GM12878 (cell line): Measurements from ENCODE around the gene ANXA5. TPM values are rescaled to one million over a fixed set of nuclear protein-coding genes. Genes with fewer than 3 reads are reported as not detected.

Experiments
- ATAC-seq: fragments of 200-7000 bp; cut with Tn5 transposase; 3 replicates; pipeline ENCODE4 v1.9.1; 2020; ENCODE audit warnings: mild to moderate bottlenecking, moderate library complexity
- BruUV-seq: library from RNA; stranded (reverse); fragments of 400-500 nt; replicated peaks from 2 replicates; lab custom pipeline; 2021; lab: Mats Ljungman, UMichigan
- CTCF ChIA-PET: fragments of 300-600 bp; sonication (Branson Sonifier 250); formaldehyde crosslinking; extraction: SDS; loops from one replicate; lab custom pipeline; 2021; ENCODE audit warnings: inconsistent platforms; lab: Yijun Ruan, JAX
- POLR2A ChIA-PET: fragments of 350-600 bp; formaldehyde crosslinking; extraction: SDS; loops from one replicate; lab custom pipeline; 2021; ENCODE audit warnings: inconsistent platforms; lab: Charles Lee
- RAD21 ChIA-PET: fragments of 300-600 bp; sonication (Branson Sonifier 250); formaldehyde crosslinking; loops from one replicate; lab custom pipeline; 2023; ENCODE audit warnings: antibody characterized with exemption; ENCODE audit not compliant: unreplicated experiment; lab: Charles Lee
- SMC1A ChIA-PET: fragments of 300-600 bp; sonication (Branson Sonifier 250); formaldehyde crosslinking; loops from one replicate; lab custom pipeline; 2023; ENCODE audit not compliant: unreplicated experiment, uncharacterized antibody; lab: Charles Lee
- DNase-seq: peaks from one replicate; pipeline ENCODE4 v3.0.0-alpha.2; 2011; ENCODE audit warnings: low read depth, low spot score
- FAIRE-seq: peaks from 3 replicates; lab custom pipeline; 2011; peaks lifted over from hg19 to GRCh38; lab: Jason Lieb, UNC
- H2AFZ ChIP-seq: 2 replicates; pipeline ENCODE4 v1.6.0; 2011; ENCODE audit warnings: low read depth, low read length, control low read depth; ENCODE audit not compliant: control insufficient read depth
- H3K27ac ChIP-seq: 2 replicates; pipeline ENCODE4 v1.5.1; 2011; ENCODE audit warnings: control low read depth; ENCODE audit not compliant: control insufficient read depth, insufficient read depth
- H3K27me3 ChIP-seq, 2 experiments: replicated peaks in 1 of 2; 2 replicates each; pipeline versions ENCODE4 v1.6.0 to v1.6.1; 2011; ENCODE audit warnings: low read length in 1 of 2; ENCODE audit not compliant: control insufficient read depth in 2 of 2, insufficient read depth in 2 of 2
- H3K36me3 ChIP-seq, 2 experiments: 2 replicates each; pipeline ENCODE4 v1.5.1; 2011; ENCODE audit warnings: low read length in 1 of 2; ENCODE audit not compliant: control insufficient read depth in 2 of 2, insufficient read depth in 2 of 2
- H3K4me1 ChIP-seq: 2 replicates; pipeline ENCODE4 v1.6.1; 2011; ENCODE audit warnings: mild to moderate bottlenecking, low read length, moderate library complexity, mixed read lengths; ENCODE audit not compliant: control insufficient read depth, insufficient read depth
- H3K4me2 ChIP-seq: 2 replicates; pipeline ENCODE4 v1.6.0; 2011; ENCODE audit warnings: control low read depth; ENCODE audit not compliant: control insufficient read depth, insufficient read depth
- H3K4me3 ChIP-seq: fragments of 200-600 bp; sonication (generic); 2 replicates; pipeline ENCODE4 v1.5.1; 2016
- H3K79me2 ChIP-seq: 2 replicates; pipeline ENCODE4 v1.6.0; 2011; ENCODE audit warnings: low read length; ENCODE audit not compliant: control insufficient read depth, insufficient read depth
- H3K9ac ChIP-seq: 2 replicates; pipeline ENCODE4 v1.8.0; 2011; ENCODE audit warnings: low read length, control low read depth, mixed read lengths; ENCODE audit not compliant: control insufficient read depth, insufficient read depth
- H3K9me3 ChIP-seq: replicated peaks from 3 replicates; pipeline ENCODE4 v1.5.1; 2011; ENCODE audit warnings: mild to moderate bottlenecking, low read length; ENCODE audit not compliant: control insufficient read depth, insufficient read depth
- H4K20me1 ChIP-seq: 2 replicates; pipeline ENCODE4 v1.6.0; 2011; ENCODE audit not compliant: control insufficient read depth, insufficient read depth
- BMI1 ChIP-seq: fragments of 450-650 bp; IDR thresholded peaks from 2 replicates; pipeline ENCODE4 v1.6.1; 2016; ENCODE audit warnings: mild to moderate bottlenecking, moderate library complexity, borderline replicate concordance
- CHD1 ChIP-seq: IDR thresholded peaks from 2 replicates; pipeline ENCODE4 v1.6.1; 2012; ENCODE audit warnings: low read depth, low read length, improper control_type of control experiment
- DPF2 ChIP-seq: fragments of 450-650 bp; IDR thresholded peaks from 2 replicates; pipeline ENCODE4 v1.6.1; 2017; ENCODE audit warnings: mild to moderate bottlenecking
- HDGF ChIP-seq: fragments of 450-650 bp; IDR thresholded peaks from 2 replicates; pipeline ENCODE4 v1.6.1; 2016; ENCODE audit warnings: antibody characterized with exemption
- IKZF2 ChIP-seq, 2 experiments: fragments of 450-650 bp; IDR thresholded peaks; 2 replicates each; pipeline ENCODE4 v1.6.1; 2017; ENCODE audit warnings: mild to moderate bottlenecking in 2 of 2, moderate library complexity in 2 of 2
- MLLT1 ChIP-seq: fragments of 450-650 bp; IDR thresholded peaks from 2 replicates; pipeline ENCODE4 v1.6.1; 2016; ENCODE audit warnings: mild to moderate bottlenecking
- MTA2 ChIP-seq: fragments of 450-650 bp; IDR thresholded peaks from 2 replicates; pipeline ENCODE4 v1.6.1; 2016; ENCODE audit warnings: low read depth, mild to moderate bottlenecking, moderate library complexity
- NBN ChIP-seq: fragments of 450-650 bp; IDR thresholded peaks from 2 replicates; pipeline ENCODE4 v1.6.1; 2016
- NR2F1 ChIP-seq: fragments of 450-650 bp; conservative IDR thresholded peaks from 2 replicates; pipeline ENCODE4 v1.6.1; 2017; ENCODE audit warnings: mild to moderate bottlenecking
- NRF1 ChIP-seq: conservative IDR thresholded peaks from 2 replicates; pipeline ENCODE4 v1.6.1; 2011; ENCODE audit warnings: mild to moderate bottlenecking, low read depth, low read length, improper control_type of control experiment
- TCF7 ChIP-seq: IDR thresholded peaks from 2 replicates; pipeline ENCODE4 v1.6.1; 2014; ENCODE audit warnings: antibody characterized with exemption, borderline replicate concordance
- USF2 ChIP-seq: IDR thresholded peaks from 2 replicates; pipeline ENCODE4 v1.6.1; 2011; ENCODE audit warnings: low read depth, low read length, improper control_type of control experiment, borderline replicate concordance
- ZBTB40 ChIP-seq: fragments of 450-650 bp; IDR thresholded peaks from 2 replicates; pipeline ENCODE4 v1.6.1; 2016; ENCODE audit warnings: mild to moderate bottlenecking, moderate library complexity, borderline replicate concordance
- ZNF217 ChIP-seq: fragments of 450-650 bp; IDR thresholded peaks from 2 replicates; pipeline ENCODE4 v1.6.1; 2017; ENCODE audit warnings: antibody characterized with exemption, mild to moderate bottlenecking
- WGBS: methylation state at CpG from one replicate; pipeline ENCODE4 v1.1.6; 2016; ENCODE audit warnings: low lambda C conversion rate; ENCODE audit not compliant: insufficient replicate concordance, insufficient coverage; ENCODE audit errors: missing lambda C conversion rate; 5-methylcytosine and 5-hydroxymethylcytosine counted together
- in situ Hi-C: fragments of 300-500 bp; cut with MboI; formaldehyde crosslinking; loops from 9 replicates; pipeline ENCODE4 v1.14.3; 2018; ENCODE audit warnings: mixed read lengths
- intact Hi-C: fragments of 100-400 bp; cut with micrococcal nuclease; formaldehyde crosslinking; loops from one replicate; pipeline ENCODE4 v1.14.2; 2022; ENCODE audit not compliant: unreplicated experiment
- polyA plus RNA-seq, 11 experiments: library from polyadenylated mRNA; depleted of rRNA in 4 of 11; unstranded in 6 of 11; stranded (reverse) in 5 of 11; fragments of >200 nt; fragmentation: Nextera tagmentation in 4 of 11; fragmentation: Illumina TruSeq in 1 of 11; extraction: Ambion mirVana in 4 of 11; extraction: Trizol in 1 of 11; gene quantifications; 1 replicate in 1 of 11; 2 replicates in 10 of 11; pipeline versions ENCODE4 v1.2.1 to v1.2.3, GENCODE V29; 2011 to 2016; ENCODE audit warnings: inconsistent platforms in 2 of 11, missing spikeins in 2 of 11, low read depth in 1 of 11
- total RNA-seq, 4 experiments: library from RNA; depleted of rRNA in 3 of 4; stranded (reverse); fragments of >200 nt in 3 of 4; fragmentation: Illumina TruSeq in 1 of 4; extraction: Trizol in 1 of 4; gene quantifications; 2 replicates each; pipeline versions ENCODE4 v1.2.1 to v1.2.3, GENCODE V29; 2013 to 2021
- TF ChIP-seq, protein P1 (sequence below), 3 experiments: IDR thresholded peaks in 2 of 3; conservative IDR thresholded peaks in 1 of 3; 2 replicates each; pipeline ENCODE4 v1.5.1; 2011; ENCODE audit warnings: low read depth in 3 of 3, low read length in 3 of 3, mild to moderate bottlenecking in 3 of 3, control low read depth in 2 of 3, moderate library complexity in 2 of 3, inconsistent platforms in 1 of 3, mixed read lengths in 1 of 3; ENCODE audit not compliant: control insufficient read depth in 2 of 3, insufficient read depth in 1 of 3; ENCODE audit errors: extremely low read depth in 1 of 3

The ANXA5 gene
- total and polyA plus RNA-seq, 10 of the 15 experiments (the other 5 are each of a cell fraction or from before 2014, with no cell fraction given), result 101 to 249 (median 169) TPM

DNA sequence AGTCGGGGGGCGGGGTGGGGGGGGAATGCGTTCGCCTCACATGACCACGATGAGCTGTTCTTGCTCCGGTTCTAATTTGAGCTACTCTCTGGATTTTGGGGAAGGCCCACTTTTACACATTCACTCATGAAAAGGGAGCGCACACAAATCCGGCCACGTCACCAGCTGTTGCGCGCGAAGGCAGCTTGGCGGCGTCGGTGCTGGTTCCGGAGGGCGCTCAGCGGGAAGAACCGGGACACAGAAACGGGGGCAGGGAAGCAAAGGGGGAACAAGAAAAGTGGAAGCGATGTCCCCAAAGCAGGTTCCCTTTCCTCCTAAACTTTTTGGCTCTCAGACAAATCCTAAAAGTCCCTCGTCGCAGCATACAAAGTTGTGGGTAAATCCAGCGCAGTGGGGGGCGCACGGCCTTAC lies 605 bp downstream of the ANXA5 start:
- H3K27ac ChIP-seq, result peak overlapping the region; percentile 85
- H3K4me3 ChIP-seq, result peak overlapping the region; percentile 90
- ATAC-seq (peak; percentile 57), FAIRE-seq (no peak), DNase-seq (no peak)
- peak overlapping the region; percentile 93 for H2AFZ ChIP-seq
- no peaks in the 10 kb centered on the region for H4K20me1 ChIP-seq
- H3K4me2 ChIP-seq, result peak overlapping the region; percentile 77
- intact Hi-C loops (loop anchor here (1.0 to 5.0 kb wide), 2 partner anchors 30 to 176 kb away; partner anchors contain the start of gene BBS7), in situ Hi-C loops (no loop called here)
- H3K79me2 ChIP-seq, result peaks cover 19% of the 10 kb centered on the region
- no peaks in the 10 kb centered on the region for H3K36me3 ChIP-seq
- peaks cover 11% of the 10 kb centered on the region for H3K4me1 ChIP-seq
- BruUV-seq, result no TSS peak
- SMC1A ChIA-PET, result interaction anchor here (0.9 to 2.1 kb wide), 5 partner anchors 12 to 131 kb away, joined by 3 to 8 read pairs (median 4); no protein-coding TSS in a partner anchor
- H3K9me3 ChIP-seq, result no peaks in the 10 kb centered on the region
- RAD21 ChIA-PET, result interaction anchor here (0.7 to 1.7 kb wide), 11 partner anchors 12 to 1251 kb away, joined by 3 to 7 read pairs (median 3); no protein-coding TSS in a partner anchor
- CTCF ChIA-PET, result interaction anchor here (0.5 to 1.6 kb wide), 8 partner anchors 12 to 496 kb away, joined by 3 to 7 read pairs (median 3); no protein-coding TSS in a partner anchor
- 0% methylated on average over 26 of the region's 26 CpGs for WGBS
- no peaks in the 10 kb centered on the region for H3K27me3 ChIP-seq
- POLR2A ChIA-PET, result interaction anchor here (0.6 to 1.3 kb wide), 5 partner anchors 16 to 174 kb away, joined by 3 to 5 read pairs (median 4); partner anchors contain the start of gene BBS7
- H3K9ac ChIP-seq, result peak overlapping the region; percentile 89
- TF ChIP-seq TCF7 (no peak), USF2 (no peak; the same call in 1 of the 2 replicates), CHD1 (no peak), MTA2 (peak; percentile 38; the same call in 1 of the 2 replicates), IKZF2 (IDR thresholded peaks at IDR 0.05) (peak; percentile 62 to 66; a peak in 3 of 4 replicates), NRF1 (no peak), ZNF217 (no peak), NR2F1 (no peak), DPF2 (no peak), MLLT1 (peak; percentile 10; the same call in 1 of the 2 replicates), NBN (0 out of 2 replicates have a peak, but pooled peaks have one; percentile 31), HDGF (no peak), ZBTB40 (no peak), BMI1 (no peak)
- TF ChIP-seq, protein P1, sequence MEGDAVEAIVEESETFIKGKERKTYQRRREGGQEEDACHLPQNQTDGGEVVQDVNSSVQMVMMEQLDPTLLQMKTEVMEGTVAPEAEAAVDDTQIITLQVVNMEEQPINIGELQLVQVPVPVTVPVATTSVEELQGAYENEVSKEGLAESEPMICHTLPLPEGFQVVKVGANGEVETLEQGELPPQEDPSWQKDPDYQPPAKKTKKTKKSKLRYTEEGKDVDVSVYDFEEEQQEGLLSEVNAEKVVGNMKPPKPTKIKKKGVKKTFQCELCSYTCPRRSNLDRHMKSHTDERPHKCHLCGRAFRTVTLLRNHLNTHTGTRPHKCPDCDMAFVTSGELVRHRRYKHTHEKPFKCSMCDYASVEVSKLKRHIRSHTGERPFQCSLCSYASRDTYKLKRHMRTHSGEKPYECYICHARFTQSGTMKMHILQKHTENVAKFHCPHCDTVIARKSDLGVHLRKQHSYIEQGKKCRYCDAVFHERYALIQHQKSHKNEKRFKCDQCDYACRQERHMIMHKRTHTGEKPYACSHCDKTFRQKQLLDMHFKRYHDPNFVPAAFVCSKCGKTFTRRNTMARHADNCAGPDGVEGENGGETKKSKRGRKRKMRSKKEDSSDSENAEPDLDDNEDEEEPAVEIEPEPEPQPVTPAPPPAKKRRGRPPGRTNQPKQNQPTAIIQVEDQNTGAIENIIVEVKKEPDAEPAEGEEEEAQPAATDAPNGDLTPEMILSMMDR (IDR thresholded peaks at IDR 0.05 in 2 of 3, conservative IDR thresholded peaks at IDR 0.05 in 1 of 3; ENCODE audit: control insufficient read depth in 2 of 3, extremely low read depth in 1 of 3, insufficient read depth in 1 of 3, low read depth in 3 of 3, low read length in 3 of 3), result peak; percentile 20 to 31 (median 27); a peak in 4 of 6 replicates
